ENCODE data around the gene TNFAIP2.
"Not testable (repeated sequence)": the region's sequence is repeated elsewhere in the genome, so short reads cannot be mapped to it uniquely, and the experiment has no call there.

The TNFAIP2 gene

DNA sequence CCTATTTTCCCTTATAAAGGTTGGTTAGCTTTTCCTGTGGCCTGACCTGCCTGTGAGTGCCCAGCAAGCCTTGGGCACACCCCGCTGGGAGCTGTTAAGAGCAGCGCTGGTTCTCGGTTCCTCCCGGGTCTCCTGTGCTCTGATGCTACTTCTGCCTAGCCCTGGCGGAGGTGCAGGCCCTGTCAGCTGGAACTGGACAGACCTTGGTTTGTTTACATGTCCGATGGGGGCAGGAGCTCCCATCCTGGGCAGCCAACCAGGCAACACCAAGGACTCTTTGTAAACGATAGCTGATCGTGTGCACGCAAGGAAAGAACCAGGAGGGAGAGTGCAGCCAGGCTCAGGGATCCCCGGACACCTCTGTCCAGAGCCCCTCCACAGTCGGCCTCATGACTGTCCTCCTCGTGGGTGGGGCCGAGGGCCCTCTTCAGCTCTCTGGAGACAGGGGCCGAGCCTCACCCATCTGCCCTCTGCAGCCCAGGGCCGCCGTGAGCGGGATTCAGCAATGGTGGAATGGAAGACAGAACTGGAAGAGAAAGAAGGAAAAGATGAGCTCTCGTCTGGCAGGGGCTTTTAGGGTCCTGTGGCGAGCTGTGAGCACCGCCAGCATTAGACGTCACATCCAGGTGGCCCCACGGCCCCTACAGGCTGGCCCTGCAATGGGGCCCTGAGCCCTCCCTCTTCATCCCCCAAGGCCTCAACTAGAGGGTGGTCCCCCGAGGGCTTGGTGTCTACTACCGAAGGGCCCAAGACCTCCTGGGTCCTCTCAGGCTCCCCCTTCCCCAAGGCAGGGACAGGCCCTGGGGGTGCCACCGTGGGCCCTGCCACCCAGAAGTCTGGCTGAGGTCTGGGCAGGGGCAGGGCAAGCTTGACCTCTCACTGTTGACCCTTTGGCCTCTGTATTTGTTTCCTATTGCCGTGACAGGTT is 12.3 kb downstream of the TNFAIP2 start:
- DNase-seq (ENCODE audit: low read depth) = no peak

DNA sequence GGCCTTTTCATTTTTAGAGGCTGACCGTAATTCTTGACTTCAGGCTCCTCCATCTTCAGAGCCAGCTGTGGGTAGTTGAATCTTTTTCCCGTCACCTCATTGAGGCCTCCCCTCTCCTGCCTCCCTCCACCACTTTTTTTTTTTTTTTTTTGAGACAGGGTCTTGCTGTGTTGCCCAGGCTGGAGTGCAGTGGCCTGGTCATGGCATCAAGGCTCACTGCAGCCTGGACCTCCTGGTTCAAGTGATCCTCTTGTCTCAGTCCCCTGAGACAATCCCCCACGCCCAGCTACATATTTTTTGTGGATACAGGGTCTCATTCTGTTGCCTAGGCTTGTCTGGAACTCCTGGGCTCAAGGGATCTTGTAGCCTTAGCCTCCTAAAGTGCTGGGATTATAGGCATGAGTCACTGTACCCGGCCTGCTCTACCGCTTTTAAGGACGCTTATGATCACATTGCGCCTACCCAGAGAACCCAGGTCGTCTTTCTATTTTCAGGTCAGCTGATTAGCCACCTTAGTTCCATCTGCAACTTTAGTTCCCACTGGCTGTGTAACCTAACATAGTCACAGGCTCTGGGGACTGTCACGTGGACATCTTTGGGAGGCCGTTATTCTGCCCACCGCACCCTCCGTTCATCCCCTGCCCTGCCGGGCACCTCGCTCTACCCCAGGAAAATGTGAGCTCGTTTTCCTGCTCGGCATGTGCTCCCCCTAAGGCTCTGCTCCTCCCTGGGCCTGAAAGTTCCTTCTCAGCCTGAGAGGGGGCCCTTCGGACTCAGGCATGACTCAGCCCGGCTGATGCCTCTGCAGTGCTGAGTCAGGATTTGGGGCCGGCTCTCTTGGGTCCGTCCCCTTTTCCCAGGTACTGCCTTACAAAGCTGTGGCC is 13.4 kb downstream of the TNFAIP2 start:
- peak; percentile 68 for DNase-seq (ENCODE audit: low read depth)

DNA sequence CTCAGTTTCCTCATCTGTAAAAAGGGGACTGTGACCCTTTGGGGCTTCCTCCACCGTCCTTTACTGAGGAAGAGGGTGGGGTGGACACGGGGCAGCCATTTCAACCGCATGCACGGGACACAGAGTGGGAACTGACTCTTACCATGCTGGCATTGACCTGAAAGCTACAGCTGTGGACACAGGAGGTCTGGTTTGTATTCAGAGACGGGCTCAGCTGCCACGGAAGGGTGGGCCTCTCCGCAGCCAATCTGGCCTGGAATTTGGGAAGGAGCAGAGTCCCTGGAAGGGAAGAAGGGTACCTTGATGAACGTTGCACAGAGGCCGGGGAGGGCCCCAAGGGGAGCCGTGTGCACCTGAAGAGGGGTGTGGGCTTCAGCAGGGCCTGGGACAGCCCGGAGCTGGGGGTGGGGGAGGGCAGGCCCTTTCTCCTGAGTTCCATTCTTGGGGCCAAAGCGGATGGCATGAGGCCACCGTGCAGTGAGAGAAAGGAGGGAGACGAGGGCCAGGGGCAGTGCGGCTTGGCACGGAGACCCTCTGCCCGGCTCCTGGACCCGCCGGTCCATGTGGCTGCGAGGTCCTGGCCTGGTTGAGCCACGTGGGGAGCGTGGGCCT is 14.5 kb downstream of the TNFAIP2 start:
- DNase-seq (ENCODE audit: low read depth) = no peak

DNA sequence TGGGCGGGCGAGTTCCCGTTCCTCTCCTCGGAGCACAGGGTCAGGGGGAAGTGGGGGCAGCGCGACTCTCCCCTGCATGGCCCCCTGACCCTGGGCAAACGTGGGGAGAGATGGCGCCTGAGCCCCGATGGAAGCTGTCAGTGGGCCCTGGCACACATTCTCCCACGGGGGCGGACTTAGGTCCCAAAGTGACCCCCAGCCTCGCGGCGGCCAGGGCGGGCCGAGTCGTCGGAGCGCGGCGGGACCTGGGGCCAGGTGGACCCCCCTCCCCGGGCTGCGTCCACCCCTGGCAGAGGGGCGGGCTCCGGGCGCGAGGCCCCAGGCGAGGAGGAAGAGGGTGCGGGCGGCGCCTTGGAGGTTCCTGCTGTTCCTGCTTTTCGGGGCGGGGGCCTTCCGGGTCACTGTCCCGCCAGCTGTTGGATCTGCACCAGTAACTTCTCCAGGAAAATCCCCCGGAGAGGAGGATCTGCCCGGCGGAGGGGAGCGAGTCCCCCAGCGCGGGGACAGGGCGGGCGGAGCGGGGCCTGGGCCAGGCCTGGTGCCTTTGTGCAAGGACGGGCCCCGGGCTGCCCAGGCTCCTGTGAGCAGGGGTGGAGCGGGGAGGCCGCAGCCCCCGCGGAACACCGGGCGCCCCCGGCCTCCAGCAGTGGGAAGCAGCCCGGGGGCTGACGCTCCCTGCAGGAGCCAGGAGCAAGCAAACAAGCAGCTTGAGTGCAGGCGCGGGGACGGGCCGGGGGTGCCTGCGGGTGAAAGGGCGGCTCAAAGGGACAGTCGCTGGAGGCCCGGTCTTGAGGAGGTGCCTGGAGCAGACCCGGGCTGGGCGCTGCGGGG is 15.3 kb downstream of the TNFAIP2 start:
- DNase-seq (ENCODE audit: low read depth) = no peak

DNA sequence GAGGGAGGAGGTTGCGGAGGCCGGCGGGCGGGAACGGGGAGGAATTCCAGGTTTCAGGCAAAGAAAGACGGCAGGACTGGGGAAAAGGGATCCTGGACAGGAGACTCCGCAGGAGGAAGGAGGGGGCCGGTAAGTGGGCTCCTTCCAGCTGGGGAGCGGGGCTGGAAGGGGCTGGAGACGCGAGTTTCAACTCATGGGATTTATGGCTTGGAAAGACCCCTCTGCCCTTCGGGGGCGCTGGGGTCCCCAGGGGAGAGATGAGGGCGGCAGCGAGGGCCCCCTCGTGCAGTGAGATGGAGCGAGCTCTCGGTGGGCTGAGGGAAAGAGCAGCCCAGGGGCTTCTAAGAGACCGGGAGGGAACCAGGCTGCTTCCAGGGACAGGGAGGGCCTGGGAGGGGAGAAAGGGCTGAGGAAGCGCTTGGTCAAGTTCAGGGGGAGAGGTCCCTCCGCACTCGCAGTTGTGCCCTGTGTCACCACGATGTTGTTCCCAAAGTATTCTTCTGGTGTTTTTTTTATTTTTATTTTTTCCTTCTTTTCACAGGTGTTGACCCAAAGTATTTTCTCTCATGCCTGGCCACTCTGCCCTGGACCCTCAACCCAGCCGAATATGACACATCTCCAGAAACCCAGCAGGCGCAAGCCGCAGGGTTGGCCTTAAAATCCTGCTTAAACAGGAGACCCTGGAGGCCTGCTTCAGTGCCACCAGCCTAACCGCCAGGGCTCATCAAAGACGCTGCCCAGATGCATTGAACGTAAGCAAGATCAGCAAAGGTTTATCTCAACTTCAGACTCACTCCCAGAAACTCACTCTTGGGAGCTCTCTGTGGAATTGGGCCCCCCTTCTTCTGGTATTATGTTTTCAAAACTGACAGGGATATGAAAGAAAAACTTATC is 16.1 kb downstream of the TNFAIP2 start:
- no peak for DNase-seq (ENCODE audit: low read depth)

DNA sequence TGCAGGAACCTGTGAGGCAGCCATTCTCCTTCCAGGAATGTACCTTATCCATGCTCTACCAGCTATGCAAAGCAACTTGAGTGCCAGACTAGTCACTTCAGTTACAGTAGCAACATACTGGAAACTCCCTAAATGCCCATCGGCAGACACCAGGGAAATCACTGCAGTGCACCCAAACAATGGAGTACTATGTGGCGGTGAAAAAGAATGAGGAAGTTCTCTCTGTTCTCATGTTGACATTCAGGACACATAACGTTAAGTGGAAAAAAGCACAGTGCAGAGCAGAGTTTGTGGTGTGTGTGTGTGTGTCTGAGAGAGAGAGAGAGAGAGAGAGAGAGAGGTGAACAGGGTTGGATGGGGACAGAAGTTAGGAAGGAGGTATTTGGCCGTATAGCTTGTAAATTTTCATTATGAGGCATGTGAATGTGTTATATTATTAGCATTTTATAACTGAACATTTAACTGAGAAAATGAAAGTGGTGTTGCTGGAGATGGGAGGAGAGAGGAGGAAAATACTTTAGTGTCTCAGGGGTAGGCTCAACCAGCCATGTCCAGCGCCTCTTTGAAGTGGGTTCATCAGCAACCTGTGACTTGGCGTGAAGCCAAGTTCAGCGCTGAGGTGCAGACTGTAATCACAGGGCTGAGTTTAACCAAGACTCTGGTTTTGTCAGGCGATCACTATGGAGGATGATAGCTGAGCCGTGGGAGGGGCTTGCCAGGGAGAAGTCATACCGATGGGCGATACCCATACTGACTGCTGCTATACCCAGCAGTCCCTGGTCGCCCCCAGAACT is 17.3 kb downstream of the TNFAIP2 start:
- DNase-seq (ENCODE audit: low read depth) = no peak

DNA sequence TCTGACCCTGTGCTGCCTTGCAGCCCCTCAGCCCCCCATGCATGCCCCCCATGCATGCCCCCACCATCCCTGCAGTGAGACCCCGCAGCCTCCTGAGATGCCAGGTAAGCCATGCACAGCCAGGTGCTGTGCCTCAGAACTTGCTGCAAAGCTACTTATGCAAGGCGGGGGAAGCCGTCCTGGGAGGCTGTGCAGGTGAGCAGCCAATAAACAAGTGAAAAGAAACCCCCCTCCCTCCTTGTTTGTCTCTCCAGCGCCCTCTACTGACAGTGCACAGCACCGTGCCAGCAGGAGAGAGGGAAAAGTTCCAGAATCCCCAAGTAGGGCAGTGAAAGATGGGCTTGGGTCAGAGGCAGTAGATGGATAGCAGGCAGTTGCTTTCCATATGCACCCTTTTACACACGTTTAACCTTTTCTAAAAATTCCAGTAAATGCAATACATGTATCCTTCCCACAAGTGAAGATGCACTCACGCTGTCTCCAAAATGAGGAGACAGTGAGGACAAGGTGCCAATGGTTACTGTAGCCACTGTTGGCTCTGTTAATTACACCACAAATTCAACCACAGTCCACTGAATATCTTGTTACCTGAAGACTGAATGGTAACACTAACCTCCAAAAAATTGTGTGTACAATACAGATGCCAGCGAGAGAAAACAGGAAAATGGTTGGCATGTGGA is 18.0 kb downstream of the TNFAIP2 start:
- peak; percentile 54 for DNase-seq (ENCODE audit: low read depth)

DNA sequence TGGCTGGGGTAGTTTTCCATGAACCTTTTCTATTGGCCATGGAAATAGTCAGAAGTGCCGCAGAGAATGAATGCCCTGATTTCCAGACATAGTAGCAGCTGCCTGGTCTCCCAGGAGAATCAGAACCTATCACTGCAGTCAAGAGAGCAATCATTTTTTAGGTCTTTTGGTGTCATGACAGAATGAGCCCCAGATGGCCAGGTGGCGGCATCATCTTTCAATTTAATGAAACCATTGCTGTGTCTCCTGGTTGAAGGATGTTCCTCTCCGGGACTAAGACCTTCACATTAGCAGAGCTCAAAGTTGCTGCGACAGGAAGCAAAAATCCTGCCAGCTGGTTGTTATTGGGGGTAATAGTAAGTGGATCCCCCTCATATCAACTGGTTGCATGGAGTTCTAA is 18.8 kb downstream of the TNFAIP2 start:
- DNase-seq (ENCODE audit: low read depth) = no peak

DNA sequence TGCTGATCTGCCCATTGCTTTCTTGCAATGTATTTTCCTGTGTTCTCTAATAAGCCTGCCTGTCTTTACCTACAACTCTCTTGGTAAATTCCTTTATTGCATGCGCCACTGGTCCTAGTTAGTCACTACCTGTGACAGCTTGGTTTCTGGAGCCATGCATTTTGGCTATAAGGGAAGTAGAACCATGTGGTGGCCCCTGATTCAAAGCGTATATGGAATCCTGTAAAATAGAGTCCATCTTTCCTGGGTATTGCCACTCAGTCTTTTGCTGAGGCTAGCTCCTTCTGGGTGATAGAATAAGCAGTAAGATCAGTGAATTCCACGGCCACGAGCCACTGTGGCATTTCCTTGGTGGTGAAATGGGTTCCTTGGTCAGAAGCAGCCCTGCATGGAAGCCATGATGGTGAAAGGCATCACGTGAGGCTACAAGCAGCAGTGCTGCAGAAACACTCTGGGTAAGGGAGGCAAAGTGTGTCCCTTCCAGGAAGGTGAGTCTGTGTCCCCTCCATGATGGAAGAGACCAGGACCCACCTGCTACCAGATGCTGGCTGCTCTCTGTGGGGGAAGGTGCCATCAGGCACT is 19.6 kb downstream of the TNFAIP2 start:
- DNase-seq (ENCODE audit: low read depth) = no peak

DNA sequence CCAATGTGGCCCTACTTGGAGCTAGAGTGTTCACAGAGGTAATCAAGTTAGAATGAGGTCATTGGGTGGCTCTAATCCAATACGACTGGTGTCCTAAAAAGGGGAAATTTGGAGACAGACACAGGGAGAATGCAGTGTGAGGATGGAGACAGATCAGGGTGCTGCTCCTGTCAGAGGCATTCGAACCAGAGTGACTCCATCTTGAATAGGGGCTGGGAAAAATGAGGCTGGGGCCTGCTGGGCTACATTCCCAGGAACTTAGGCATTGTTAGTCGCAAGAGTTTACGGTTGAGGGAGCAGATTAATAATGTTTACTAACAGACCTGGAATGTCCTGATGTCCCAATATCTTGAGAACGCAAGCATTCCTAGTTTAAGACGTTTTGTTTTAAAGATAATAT is 20.2 kb downstream of the TNFAIP2 start:
- peak; percentile 79 for DNase-seq (ENCODE audit: low read depth)

DNA sequence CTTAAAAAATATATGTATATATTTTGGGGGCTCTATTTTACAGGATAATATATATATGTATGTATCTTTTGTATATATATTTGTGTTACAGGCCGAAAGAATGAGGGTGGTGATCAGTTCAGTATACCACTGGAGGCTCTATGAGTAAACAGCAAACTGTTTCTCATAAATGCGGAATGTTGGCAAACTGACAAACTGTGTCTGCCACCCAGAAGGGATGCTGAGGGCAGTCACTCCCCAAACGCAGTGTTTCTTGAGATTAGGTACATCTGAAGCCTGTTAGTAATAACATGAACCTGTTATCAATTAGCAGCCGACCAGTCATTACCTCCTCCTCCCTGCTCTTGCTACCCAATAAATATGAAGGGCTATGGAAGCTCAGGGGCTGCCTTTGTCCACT is 20.8 kb downstream of the TNFAIP2 start:
- peak; percentile 69 for DNase-seq (ENCODE audit: low read depth)

DNA sequence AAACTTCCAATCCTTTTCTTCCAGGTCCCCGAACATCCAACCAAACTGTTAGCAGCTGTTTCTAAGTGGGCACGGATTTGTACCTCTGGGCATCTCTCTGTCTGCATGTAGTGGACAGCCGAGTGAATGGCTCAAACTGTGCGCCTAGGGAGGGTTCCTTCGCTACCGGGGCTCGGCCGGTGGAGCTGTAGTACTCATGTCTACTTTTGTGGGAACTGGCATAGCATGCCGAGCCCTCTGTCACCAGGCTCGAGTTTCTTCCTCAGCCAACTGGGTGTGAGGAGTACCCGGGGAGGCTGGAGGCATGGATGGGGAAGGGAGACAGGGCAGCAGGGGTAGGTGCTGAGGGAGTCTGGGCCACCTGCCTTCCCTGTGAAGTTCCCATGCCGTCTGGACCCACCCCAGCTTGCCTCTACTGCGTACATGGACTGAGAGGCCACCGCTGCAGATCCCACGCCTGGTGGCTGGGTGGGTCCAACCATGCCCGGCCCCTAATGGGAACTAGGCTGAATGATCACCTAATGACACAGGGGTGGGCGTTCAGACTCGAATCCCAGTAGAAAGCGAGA is 23.0 kb downstream of the TNFAIP2 start:
- DNase-seq (ENCODE audit: low read depth) = no peak

DNA sequence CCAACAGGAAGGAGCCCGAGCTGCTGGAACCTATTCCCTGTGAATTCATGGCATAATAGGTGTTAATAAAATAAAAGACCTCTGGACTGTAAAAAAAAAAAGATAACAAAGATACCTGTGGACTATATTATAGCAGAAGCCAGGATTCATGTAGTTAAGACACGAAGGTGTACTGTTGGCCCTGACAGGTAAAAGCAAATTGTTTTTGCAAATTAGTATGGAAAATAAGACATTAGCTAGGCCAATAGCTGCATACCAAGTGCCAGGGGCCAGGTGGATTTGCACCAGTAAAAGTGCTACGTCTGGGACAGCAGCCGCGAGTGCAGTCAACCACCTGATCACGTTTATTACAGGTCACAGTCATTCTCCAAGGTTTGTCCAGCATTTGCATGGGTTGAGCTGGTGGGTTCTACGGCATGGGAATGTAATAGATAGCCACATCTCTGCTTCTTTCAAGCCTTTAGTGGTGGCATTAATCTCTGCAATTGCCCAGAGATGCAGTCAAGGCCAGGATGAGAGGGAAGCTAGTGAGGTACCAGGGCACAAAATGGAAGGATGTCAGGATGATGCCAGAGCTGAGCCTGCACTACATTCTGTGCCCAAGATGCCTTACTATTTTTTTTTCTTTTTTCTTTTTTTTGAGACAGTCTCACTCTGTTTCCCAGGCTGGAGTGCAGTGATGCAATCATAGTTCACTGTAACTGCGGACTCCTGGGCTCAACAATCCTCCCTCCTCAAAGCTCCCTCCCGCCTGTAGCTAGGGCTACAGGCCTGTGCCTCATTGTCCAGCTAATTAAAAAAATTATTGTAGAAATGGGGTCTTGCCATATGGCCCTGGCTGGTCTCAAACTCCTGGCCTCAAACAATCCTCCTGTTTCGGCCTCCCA is 26.3 kb downstream of the TNFAIP2 start:
- peak; percentile 27 for DNase-seq (ENCODE audit: low read depth)

DNA sequence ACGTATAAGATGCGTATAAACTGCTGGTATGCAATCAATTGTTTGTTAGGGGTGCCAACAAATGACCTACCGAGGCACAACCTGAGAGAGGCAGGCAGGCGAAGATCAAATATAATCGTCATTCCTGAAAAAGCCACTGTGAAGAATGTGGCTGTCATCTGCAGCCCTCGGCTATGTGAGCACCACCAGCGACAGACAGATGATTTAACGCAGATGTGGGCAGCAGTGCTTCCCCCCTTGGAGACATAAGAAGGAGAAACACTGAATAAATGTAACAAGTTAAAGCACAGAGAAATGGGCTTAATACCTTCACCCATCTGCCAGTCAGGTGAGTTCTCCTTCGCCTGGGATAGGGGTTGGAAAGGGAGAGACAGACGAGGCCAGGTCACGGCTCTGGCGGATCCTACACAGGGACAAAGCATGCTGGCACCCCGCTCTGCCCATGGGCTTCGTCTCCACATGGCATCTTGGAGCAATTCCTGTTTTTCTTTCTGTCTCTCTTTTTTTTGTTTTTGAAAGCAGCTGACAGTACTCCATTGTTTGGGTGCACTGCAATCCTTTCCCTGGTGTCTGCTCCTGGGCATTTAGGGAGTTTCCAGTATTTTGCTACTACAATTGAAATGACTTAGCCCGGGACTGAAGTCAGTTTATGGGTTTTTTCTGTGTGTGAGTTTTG is 28.1 kb downstream of the TNFAIP2 start:
- no peak for DNase-seq (ENCODE audit: low read depth)

DNA sequence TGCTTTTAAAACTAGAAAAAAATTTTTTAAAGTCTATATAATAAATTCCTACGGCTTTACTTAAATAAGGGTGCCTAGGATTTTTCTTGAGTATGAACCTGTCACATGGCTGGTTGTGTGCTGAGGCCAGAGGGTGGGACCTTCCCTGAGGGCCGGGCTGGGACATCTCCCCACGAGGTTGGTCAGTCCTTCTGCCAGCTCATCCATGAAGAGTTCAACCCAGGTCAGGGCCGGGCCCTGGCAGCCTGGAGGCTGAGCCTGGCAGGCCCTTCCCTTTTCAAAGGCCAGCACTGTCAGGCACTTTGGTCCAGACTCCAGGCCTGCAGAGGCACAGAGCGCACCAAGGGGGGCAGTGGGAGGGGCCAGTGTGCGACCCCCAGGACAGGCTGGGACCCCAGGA is 31.7 kb downstream of the TNFAIP2 start:
- DNase-seq (ENCODE audit: low read depth) = peak; percentile 86

DNA sequence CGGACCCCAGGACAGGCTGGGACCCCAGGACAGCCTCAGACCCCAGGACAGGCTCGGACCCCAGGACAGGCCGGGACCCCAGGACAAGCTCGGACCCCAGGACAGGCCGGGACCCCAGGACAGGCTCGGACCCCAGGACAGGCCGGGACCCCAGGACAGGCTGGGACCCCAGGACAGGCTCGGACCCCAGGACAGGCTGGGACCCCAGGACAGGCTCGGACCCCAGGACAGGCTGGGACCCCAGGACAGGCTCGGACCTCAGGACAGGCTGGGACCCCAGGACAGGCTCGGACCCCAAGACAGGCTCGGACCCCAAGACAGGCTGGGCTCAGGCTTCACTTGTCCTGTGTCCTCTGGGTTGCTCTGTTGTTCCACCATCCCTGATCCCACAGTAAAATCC is 32.2 kb downstream of the TNFAIP2 start:
- not testable (repeated sequence) for DNase-seq (ENCODE audit: low read depth)

All from amniotic epithelial cell (primary cell).